Naive thymus-derived CD4-positive, alpha-beta T cell (primary cell): ENCODE measurements around the gene RAB18. TPM values are rescaled to one million over a fixed set of nuclear protein-coding genes. Genes with fewer than 3 reads are reported as not detected.

Experiments
- ATAC-seq: fragments of 150-1000 bp; cut with Tn5 transposase; 2 replicates; pipeline ENCODE4 v1.10.0; 2021; ENCODE audit warnings: mild to moderate bottlenecking, moderate library complexity
- CTCF ChIA-PET: fragments of 350-600 bp; sonication (Branson Sonifier 250); formaldehyde crosslinking; loops from one replicate; lab custom pipeline; 2021; ENCODE audit warnings: antibody characterized with exemption; lab: Charles Lee
- POLR2A ChIA-PET: fragments of 350-600 bp; sonication (Branson Sonifier 250); formaldehyde crosslinking; loops from one replicate; lab custom pipeline; 2021; ENCODE audit warnings: antibody characterized with exemption, inconsistent platforms; lab: Charles Lee
- DNase-seq, 9 donors: peaks; one replicate each; pipeline versions ENCODE4 v3.0.0 to v3.0.0-alpha.2; 2020 to 2022; ENCODE audit warnings: mixed read lengths in 1 of 9
- H3K27ac ChIP-seq: one replicate; pipeline ENCODE4 v1.7.0; 2013; ENCODE audit warnings: mild to moderate bottlenecking, low read depth, low read length, moderate library complexity
- H3K27me3 ChIP-seq, 2 donors: one replicate each; pipeline ENCODE4 v1.7.0; 2013; ENCODE audit warnings: low read length in 2 of 2, mild to moderate bottlenecking in 2 of 2, moderate library complexity in 2 of 2; ENCODE audit not compliant: control insufficient read depth in 2 of 2, insufficient read depth in 2 of 2
- H3K36me3 ChIP-seq, 3 experiments: 1 replicate in 2 of 3; 2 replicates in 1 of 3; pipeline ENCODE4 v1.7.0; 2013; ENCODE audit warnings: low read length in 3 of 3, mild to moderate bottlenecking in 3 of 3, moderate library complexity in 1 of 3; ENCODE audit not compliant: insufficient read depth in 3 of 3, control insufficient read depth in 2 of 3
- H3K4me1 ChIP-seq, 2 donors: one replicate each; pipeline ENCODE4 v1.7.0; 2013; ENCODE audit warnings: low read length in 2 of 2, mild to moderate bottlenecking in 2 of 2, moderate library complexity in 1 of 2; ENCODE audit not compliant: control insufficient read depth in 2 of 2, insufficient read depth in 2 of 2
- H3K4me3 ChIP-seq: 2 replicates; pipeline ENCODE4 v1.7.0; 2013; ENCODE audit warnings: mild to moderate bottlenecking, low read length
- H3K9me3 ChIP-seq, 3 experiments: 1 replicate in 2 of 3; 2 replicates in 1 of 3; pipeline ENCODE4 v1.7.0; 2013; ENCODE audit warnings: low read length in 3 of 3; ENCODE audit not compliant: control insufficient read depth in 2 of 3
- H3K27ac Mint-ChIP-seq, 9 donors: one replicate each; pipeline ENCODE4 v1.8.0; 2020 to 2022; ENCODE audit warnings: mixed read lengths in 9 of 9, mild to moderate bottlenecking in 8 of 9, moderate library complexity in 5 of 9, inconsistent platforms in 2 of 9
- H3K27me3 Mint-ChIP-seq, 5 donors: one replicate each; pipeline ENCODE4 v1.8.0; 2021 to 2022; ENCODE audit warnings: mixed read lengths in 5 of 5, mild to moderate bottlenecking in 1 of 5
- H3K36me3 Mint-ChIP-seq, 5 donors: one replicate each; pipeline ENCODE4 v1.8.0; 2020 to 2022; ENCODE audit warnings: mixed read lengths in 5 of 5, mild to moderate bottlenecking in 3 of 5, inconsistent platforms in 1 of 5
- H3K4me1 Mint-ChIP-seq, 7 donors: one replicate each; pipeline ENCODE4 v1.8.0; 2020 to 2022; ENCODE audit warnings: mixed read lengths in 7 of 7, mild to moderate bottlenecking in 3 of 7, inconsistent platforms in 1 of 7
- H3K4me3 Mint-ChIP-seq, 10 donors: one replicate each; pipeline ENCODE4 v1.8.0; 2020 to 2022; ENCODE audit warnings: mild to moderate bottlenecking in 10 of 10, mixed read lengths in 10 of 10, moderate library complexity in 6 of 10, inconsistent platforms in 2 of 10
- H3K9me3 Mint-ChIP-seq, 11 donors: one replicate each; pipeline ENCODE4 v1.8.0; 2020 to 2022; ENCODE audit warnings: mixed read lengths in 11 of 11, mild to moderate bottlenecking in 4 of 11, inconsistent platforms in 1 of 11, moderate library complexity in 1 of 11
- intact Hi-C, 2 donors: fragments of 100-400 bp; cut with micrococcal nuclease; formaldehyde crosslinking; loops; one replicate each; pipeline ENCODE4 v1.15.1; 2023
- polyA plus RNA-seq, 2 donors: library from polyadenylated mRNA; unstranded; fragments of 300-500 nt; fragmentation: Illumina TruSeq; gene quantifications; one replicate each; pipeline ENCODE4 v1.2.3, GENCODE V29; 2021
- total RNA-seq, 6 experiments: library from RNA in 5 of 6; stranded (reverse) in 5 of 6; gene quantifications; 1 replicate in 5 of 6; 2 replicates in 1 of 6; pipeline ENCODE4 v1.2.3 and lab custom pipeline; 2021 to 2026

Gene RAB18
- total and polyA plus RNA-seq, 7 experiments from 2014 or later: 54.0 to 96.1 (median 73.6) TPM

GRCh38 chr10:27535317-27535716 is 31.2 kb downstream of the RAB18 start:
- no peak overlapping the region for H3K27ac ChIP-seq
- H3K36me3 ChIP-seq: peaks cover 6 to 37% (median 24%) of the 10 kb centered on the region in 3 experiments
- ChIA-PET POLR2A (interaction anchor here (0.6 kb wide), 1 partner anchor 1070 kb away, joined by 5 read pairs; no protein-coding TSS in a partner anchor), CTCF (interaction anchor here (1.2 kb wide), 1 partner anchor 89 kb away, joined by 3 read pairs; no protein-coding TSS in a partner anchor)
- Mint-ChIP-seq H3K27me3 (no peaks in the 10 kb centered on the region), H3K4me1 (peaks cover 6 to 27% (median 14%) of the 10 kb centered on the region in 7 donors), H3K4me3 (no peak overlapping the region), H3K27ac (no peak overlapping the region), H3K36me3 (peaks cover 4 to 23% (median 15%) of the 10 kb centered on the region in 5 donors), H3K9me3 (no peaks in the 10 kb centered on the region)
- H3K27me3 ChIP-seq: no peaks in the 10 kb centered on the region
- H3K4me3 ChIP-seq: no peak overlapping the region
- H3K9me3 ChIP-seq: no peaks in the 10 kb centered on the region
- intact Hi-C loops: no loop called here
- no peak for DNase-seq
- no peak for ATAC-seq
- H3K4me1 ChIP-seq: no peaks in the 10 kb centered on the region

DNA sequence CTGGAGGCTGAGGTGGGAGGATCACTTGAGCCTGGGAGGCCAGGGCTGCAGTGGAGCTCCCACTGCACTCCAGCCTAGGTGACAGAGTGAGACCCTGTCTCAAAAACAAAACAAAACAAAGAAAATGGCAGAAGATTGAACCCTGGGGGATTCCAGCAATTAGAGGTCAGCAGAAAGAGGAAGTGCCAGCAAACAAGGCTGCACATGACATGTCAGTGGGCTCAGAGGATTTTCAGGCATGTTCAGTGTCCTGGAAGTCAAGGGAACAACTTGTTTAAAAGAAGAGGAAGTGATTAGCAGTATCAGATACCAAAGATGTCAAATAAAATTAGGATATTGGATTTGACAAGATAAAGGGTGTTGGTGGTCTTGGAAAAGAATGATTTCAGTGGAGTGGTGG is 32.3 kb downstream of the RAB18 start:
- Mint-ChIP-seq H3K27ac (no peak overlapping the region), H3K9me3 (no peaks in the 10 kb centered on the region), H3K36me3 (peaks cover 4 to 30% (median 15%) of the 10 kb centered on the region in 5 donors), H3K4me1 (peaks cover 4 to 26% (median 15%) of the 10 kb centered on the region in 7 donors), H3K27me3 (no peaks in the 10 kb centered on the region), H3K4me3 (no peak overlapping the region)
- no peak overlapping the region for H3K4me3 ChIP-seq
- H3K27ac ChIP-seq: no peak overlapping the region
- no peaks in the 10 kb centered on the region for H3K9me3 ChIP-seq
- H3K27me3 ChIP-seq: no peaks in the 10 kb centered on the region
- H3K4me1 ChIP-seq: peaks cover 0 to 7% of the 10 kb centered on the region in 2 donors
- no peak for DNase-seq
- peaks cover 6 to 37% (median 24%) of the 10 kb centered on the region in 3 experiments for H3K36me3 ChIP-seq
- ChIA-PET CTCF (no interaction called here), POLR2A (interaction anchor here (0.7 kb wide), 1 partner anchor 53 kb away, joined by 3 read pairs; no protein-coding TSS in a partner anchor)
- no peak for ATAC-seq
- intact Hi-C loops: loop anchor here in 1 of 2 donors (2.0 kb wide), 1 partner anchor 22 kb away; no protein-coding TSS in a partner anchor

DNA sequence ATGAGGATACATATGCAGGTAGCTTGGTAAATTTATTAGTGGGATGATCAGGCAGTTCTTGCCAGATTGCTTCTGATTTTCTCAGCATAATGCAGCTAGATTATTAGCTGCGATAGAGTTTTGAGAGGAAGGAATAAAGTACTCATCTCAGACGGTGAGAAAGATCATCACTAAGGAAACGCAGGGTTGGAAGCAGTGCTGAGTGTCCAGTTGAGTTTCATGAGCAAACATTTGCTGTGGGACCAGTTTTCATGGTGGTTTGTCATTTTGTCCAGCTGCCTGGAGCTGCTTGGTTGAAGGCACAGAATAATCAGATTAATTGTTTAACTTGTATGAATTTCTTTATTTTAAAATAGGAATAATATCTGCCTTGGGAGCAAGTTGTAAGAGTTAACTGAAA is 33.1 kb downstream of the RAB18 start:
- no peak overlapping the region for H3K4me3 ChIP-seq
- DNase-seq (no peak), ATAC-seq (no peak)
- H3K4me3 Mint-ChIP-seq: no peak overlapping the region
- H3K36me3 Mint-ChIP-seq: peaks cover 4 to 35% (median 19%) of the 10 kb centered on the region in 5 donors
- H3K9me3 ChIP-seq: no peaks in the 10 kb centered on the region
- ChIA-PET CTCF (no interaction called here), POLR2A (interaction anchor here (0.7 kb wide), 1 partner anchor 54 kb away, joined by 3 read pairs; no protein-coding TSS in a partner anchor)
- intact Hi-C loops: loop anchor here in 1 of 2 donors (2.0 kb wide), 1 partner anchor 22 kb away; no protein-coding TSS in a partner anchor
- no peaks in the 10 kb centered on the region for H3K27me3 Mint-ChIP-seq
- peaks cover 8 to 29% (median 18%) of the 10 kb centered on the region in 7 donors for H3K4me1 Mint-ChIP-seq
- no peak overlapping the region for H3K27ac ChIP-seq
- H3K27ac Mint-ChIP-seq: no peak overlapping the region
- H3K4me1 ChIP-seq: peaks cover 4 to 11% of the 10 kb centered on the region in 2 donors
- peaks cover 6 to 37% (median 24%) of the 10 kb centered on the region in 3 experiments for H3K36me3 ChIP-seq
- no peaks in the 10 kb centered on the region for H3K9me3 Mint-ChIP-seq
- no peaks in the 10 kb centered on the region for H3K27me3 ChIP-seq

DNA sequence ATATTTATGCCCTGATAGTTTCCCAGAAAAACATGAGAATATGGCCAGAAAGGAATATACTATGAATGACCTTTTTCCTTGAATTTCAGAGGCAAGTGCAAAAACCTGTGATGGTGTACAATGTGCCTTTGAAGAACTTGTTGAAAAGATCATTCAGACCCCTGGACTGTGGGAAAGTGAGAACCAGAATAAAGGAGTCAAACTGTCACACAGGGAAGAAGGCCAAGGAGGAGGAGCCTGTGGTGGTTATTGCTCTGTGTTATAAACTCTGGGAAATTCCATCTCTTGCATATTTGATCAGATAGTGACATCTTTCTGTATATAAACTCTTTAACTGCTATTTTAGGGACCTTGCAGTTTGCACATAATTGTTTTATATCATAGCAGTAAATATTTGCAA is 33.7 kb downstream of the RAB18 start:
- intact Hi-C loops: loop anchor here in 1 of 2 donors (2.0 kb wide), 1 partner anchor 21 kb away; no protein-coding TSS in a partner anchor
- Histone ChIP-seq H3K27ac (no peak overlapping the region), H3K9me3 (no peaks in the 10 kb centered on the region), H3K27me3 (no peaks in the 10 kb centered on the region), H3K4me1 (peaks cover 5 to 11% of the 10 kb centered on the region in 2 donors), H3K4me3 (no peak overlapping the region), H3K36me3 (peaks cover 6 to 38% (median 24%) of the 10 kb centered on the region in 3 experiments)
- Mint-ChIP-seq H3K27ac (peak overlapping the region in 3 of 9 donors; percentile 3 to 40 (median 12)), H3K4me1 (peaks cover 8 to 35% (median 24%) of the 10 kb centered on the region in 7 donors), H3K27me3 (no peaks in the 10 kb centered on the region), H3K36me3 (peaks cover 4 to 36% (median 21%) of the 10 kb centered on the region in 5 donors), H3K9me3 (no peaks in the 10 kb centered on the region), H3K4me3 (no peak overlapping the region)
- DNase-seq: no peak
- CTCF ChIA-PET: no interaction called here
- ATAC-seq: no peak
- POLR2A ChIA-PET: no interaction called here

- Mint-ChIP-seq H3K4me1 (peaks cover 12 to 41% (median 30%) of the 10 kb centered on the region in 7 donors), H3K27ac (peak overlapping the region in 6 of 9 donors; percentile 6 to 84 (median 39)), H3K9me3 (no peaks in the 10 kb centered on the region), H3K36me3 (peaks cover 9 to 38% (median 19%) of the 10 kb centered on the region in 5 donors), H3K4me3 (no peak overlapping the region), H3K27me3 (no peaks in the 10 kb centered on the region)
- POLR2A ChIA-PET: no interaction called here
- CTCF ChIA-PET: no interaction called here
- Histone ChIP-seq H3K27ac (no peak overlapping the region), H3K36me3 (peaks cover 0 to 25% (median 7%) of the 10 kb centered on the region in 3 experiments), H3K4me1 (peaks cover 5 to 11% of the 10 kb centered on the region in 2 donors), H3K9me3 (no peaks in the 10 kb centered on the region), H3K27me3 (no peaks in the 10 kb centered on the region), H3K4me3 (no peak overlapping the region)
- DNase-seq: no peak
- intact Hi-C loops: loop anchor here in 1 of 2 donors (1.0 kb wide), 1 partner anchor 36 kb away; the partner anchor contains the start of gene RAB18
- ATAC-seq: no peak
Measured at GRCh38 chr10:27540672-27541071, 36.6 kb downstream of the RAB18 start.

DNA sequence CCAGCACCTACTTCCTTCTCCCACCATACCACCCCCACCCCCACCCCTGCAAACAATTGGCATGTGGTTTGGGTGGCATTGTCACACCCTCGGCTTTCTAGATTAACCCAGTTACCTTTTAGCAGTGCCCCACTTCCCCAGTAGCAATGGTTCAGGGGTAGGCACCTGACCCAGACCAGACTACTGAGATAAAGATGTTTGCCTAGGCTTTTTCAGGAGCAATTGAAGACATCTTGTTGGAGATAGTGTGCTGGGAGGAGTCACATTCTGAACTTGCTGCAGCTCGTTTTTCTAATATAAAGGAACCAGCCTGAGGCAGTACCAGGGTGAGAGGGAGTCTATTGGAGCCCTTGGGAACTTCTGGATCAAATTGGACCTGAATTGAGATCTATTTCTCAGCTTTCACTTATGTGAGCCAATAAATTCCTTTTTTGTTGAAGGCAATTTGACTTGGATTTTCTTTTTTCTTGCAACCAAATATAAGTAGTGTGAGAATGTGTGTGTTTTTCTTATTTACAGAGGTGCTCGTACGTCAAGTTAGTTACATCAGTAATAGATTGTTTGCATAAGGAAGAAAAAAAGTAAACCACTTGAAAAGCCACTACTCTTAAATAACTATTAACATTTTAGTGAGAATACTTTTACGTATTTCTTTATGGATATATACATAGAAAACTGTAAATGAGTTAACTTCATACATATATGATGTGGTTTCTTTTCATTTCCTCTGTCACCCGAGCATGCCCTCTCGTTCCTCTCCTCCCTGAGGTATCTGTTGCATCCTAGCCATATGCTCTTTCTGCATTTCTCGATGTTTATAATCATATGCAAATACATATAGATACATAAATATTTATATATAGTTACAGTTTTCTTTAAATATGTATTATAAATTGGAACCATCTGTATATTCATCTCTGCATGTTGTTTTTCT is 38.0 kb downstream of the RAB18 start:
- Mint-ChIP-seq H3K36me3 (peaks cover 9 to 43% (median 24%) of the 10 kb centered on the region in 5 donors), H3K27me3 (no peaks in the 10 kb centered on the region), H3K27ac (peak overlapping the region in 8 of 9 donors; percentile 6 to 84 (median 58)), H3K9me3 (no peaks in the 10 kb centered on the region), H3K4me1 (peaks cover 12 to 41% (median 30%) of the 10 kb centered on the region in 7 donors), H3K4me3 (peak overlapping the region in 7 of 10 donors; percentile 19 to 67 (median 44))
- Histone ChIP-seq H3K27ac (no peak overlapping the region), H3K4me3 (no peak overlapping the region), H3K36me3 (peaks cover 0 to 13% (median 7%) of the 10 kb centered on the region in 3 experiments), H3K4me1 (peaks cover 5 to 11% of the 10 kb centered on the region in 2 donors), H3K27me3 (no peaks in the 10 kb centered on the region), H3K9me3 (no peaks in the 10 kb centered on the region)
- DNase-seq: peak in 2 of 9 donors; percentile 12 to 21
- intact Hi-C loops: no loop called here
- CTCF ChIA-PET: interaction anchor here (0.6 kb wide), 1 partner anchor 1703 kb away, joined by 3 read pairs; no protein-coding TSS in a partner anchor
- peak; percentile 64 for ATAC-seq
- POLR2A ChIA-PET: interaction anchor here (0.6 to 1.2 kb wide), 2 partner anchors 38 to 71 kb away, joined by 3 to 4 read pairs; partner anchors contain the start of gene RAB18
